H1 (cell line): ENCODE measurements around the gene ABL2.

Source experiments
- CBX8 ChIP-seq: fragments of 300-800, 300-1000 bp; sonication (generic); IDR thresholded peaks from 2 replicates; pipeline ENCODE4 v1.7.1; 2016; ENCODE audit warnings: low read depth, low read length, borderline replicate concordance
- CEBPB ChIP-seq: IDR thresholded peaks from 2 replicates; pipeline ENCODE4 v1.6.1; 2012; ENCODE audit warnings: low read depth, low read length
- CTCF ChIP-seq, 3 experiments: IDR thresholded peaks; 1 replicate in 2 of 3; 2 replicates in 1 of 3; pipeline versions ENCODE4 v1.5.1 to v1.6.1; 2011; ENCODE audit warnings: low read length in 3 of 3, mild to moderate bottlenecking in 3 of 3, inconsistent platforms in 2 of 3, low read depth in 1 of 3, moderate library complexity in 1 of 3; ENCODE audit not compliant: insufficient read depth in 1 of 3; ENCODE audit errors: control extremely low read depth in 1 of 3
- EP300 ChIP-seq, 2 experiments: IDR thresholded peaks; 1 replicate in 1 of 2; 2 replicates in 1 of 2; pipeline ENCODE4 v1.6.1; 2011 to 2012; ENCODE audit warnings: low read depth in 2 of 2, low read length in 2 of 2, mild to moderate bottlenecking in 2 of 2, borderline replicate concordance in 1 of 2, inconsistent platforms in 1 of 2, moderate library complexity in 1 of 2
- EZH2 ChIP-seq: fragments of 200-600 bp; sonication (generic); IDR thresholded peaks from 2 replicates; pipeline ENCODE4 v1.7.1; 2012; ENCODE audit warnings: low read depth, mild to moderate bottlenecking, moderate library complexity, low read length, inconsistent platforms; ENCODE audit not compliant: severe bottlenecking
- MAFK ChIP-seq: IDR thresholded peaks from 2 replicates; pipeline ENCODE4 v1.6.1; 2012; ENCODE audit warnings: low read depth, mild to moderate bottlenecking, improper control_type of control experiment, low read length
- POLR2A ChIP-seq, 2 experiments: IDR thresholded peaks; 1 replicate in 1 of 2; 2 replicates in 1 of 2; pipeline ENCODE4 v1.6.1; 2011; ENCODE audit warnings: low read depth in 2 of 2, low read length in 2 of 2, mild to moderate bottlenecking in 2 of 2; ENCODE audit errors: control extremely low read depth in 1 of 2
- RAD21 ChIP-seq, 2 experiments: IDR thresholded peaks in 1 of 2; conservative IDR thresholded peaks in 1 of 2; 2 replicates each; pipeline ENCODE4 v1.6.1; 2011; ENCODE audit warnings: low read depth in 2 of 2, low read length in 2 of 2, improper control_type of control experiment in 1 of 2, inconsistent platforms in 1 of 2, mild to moderate bottlenecking in 1 of 2, moderate library complexity in 1 of 2
- SP1 ChIP-seq: IDR thresholded peaks from 2 replicates; pipeline ENCODE4 v1.6.1; 2011; ENCODE audit warnings: low read depth, low read length
- SP2 ChIP-seq: IDR thresholded peaks from 2 replicates; pipeline ENCODE4 v1.6.1; 2012; ENCODE audit warnings: mild to moderate bottlenecking, low read length, inconsistent platforms
- SP4 ChIP-seq: IDR thresholded peaks from 2 replicates; pipeline ENCODE4 v1.6.1; 2012; ENCODE audit warnings: low read length, inconsistent platforms
- TEAD4 ChIP-seq: IDR thresholded peaks from 2 replicates; pipeline ENCODE4 v1.6.1; 2012; ENCODE audit warnings: low read depth, low read length, inconsistent platforms, mixed read lengths
- YY1 ChIP-seq: IDR thresholded peaks from 2 replicates; pipeline ENCODE4 v1.6.1; 2011; ENCODE audit warnings: low read depth, mild to moderate bottlenecking, low read length

GRCh38 chr1:179087665-179088064 is 141.8 kb downstream of the ABL2 start:
- TF ChIP-seq CBX8 = no peak
- TF ChIP-seq EP300 (IDR thresholded peaks at IDR 0.05; ENCODE audit: borderline replicate concordance in 1 of 2, low read depth in 2 of 2, low read length in 2 of 2) = peak in 1 of 2 experiments; percentile 7; a peak in 1 of 3 replicates
- no peak for TF ChIP-seq MAFK
- TF ChIP-seq CTCF (IDR thresholded peaks at IDR 0.05; ENCODE audit: control extremely low read depth in 1 of 3, insufficient read depth in 1 of 3, low read depth in 1 of 3, low read length in 3 of 3) = no peak
- no peak for TF ChIP-seq EZH2
- TF ChIP-seq YY1 = no peak
- TF ChIP-seq SP4 = no peak
- TF ChIP-seq TEAD4 = no peak
- no peak for TF ChIP-seq SP2
- peak in 1 of 2 experiments; percentile 77; a peak in 2 of 3 replicates for TF ChIP-seq POLR2A (IDR thresholded peaks at IDR 0.05; ENCODE audit: control extremely low read depth in 1 of 2, low read depth in 2 of 2, low read length in 2 of 2)
- no peak for TF ChIP-seq SP1
- no peak for TF ChIP-seq CEBPB
- no peak for TF ChIP-seq RAD21 (IDR thresholded peaks at IDR 0.05 in 1 of 2, conservative IDR thresholded peaks at IDR 0.05 in 1 of 2; ENCODE audit: low read depth in 2 of 2, low read length in 2 of 2)
